Muscle layer of duodenum (tissue), 2 donors: ENCODE measurements around the gene DIO1.

Experiments
- H3K27ac ChIP-seq: one replicate; pipeline ENCODE4 v1.7.0; 2013; ENCODE audit warnings: mild to moderate bottlenecking, low read length
- H3K27me3 ChIP-seq: one replicate; pipeline ENCODE4 v1.7.0; 2013; ENCODE audit warnings: low read depth, mild to moderate bottlenecking, control low read depth, low read length
- H3K36me3 ChIP-seq, 2 donors: one replicate each; pipeline ENCODE4 v1.7.0; 2013; ENCODE audit warnings: low read length in 2 of 2, control low read depth in 1 of 2, mild to moderate bottlenecking in 1 of 2; ENCODE audit not compliant: insufficient read depth in 2 of 2, control insufficient read depth in 1 of 2
- H3K4me1 ChIP-seq, 2 donors: one replicate each; pipeline ENCODE4 v1.7.0; 2013; ENCODE audit warnings: low read length in 2 of 2, mild to moderate bottlenecking in 2 of 2, control low read depth in 1 of 2, moderate library complexity in 1 of 2; ENCODE audit not compliant: insufficient read depth in 2 of 2, control insufficient read depth in 1 of 2
- H3K4me3 ChIP-seq, 2 donors: one replicate each; pipeline ENCODE4 v1.7.0; 2013; ENCODE audit warnings: low read length in 2 of 2, low read depth in 1 of 2, mild to moderate bottlenecking in 1 of 2
- H3K9me3 ChIP-seq, 2 donors: one replicate each; pipeline ENCODE4 v1.7.0; 2013; ENCODE audit warnings: low read length in 2 of 2, control low read depth in 1 of 2, mild to moderate bottlenecking in 1 of 2; ENCODE audit not compliant: control insufficient read depth in 1 of 2
- donor health status: healthy.

The DIO1 gene

DNA sequence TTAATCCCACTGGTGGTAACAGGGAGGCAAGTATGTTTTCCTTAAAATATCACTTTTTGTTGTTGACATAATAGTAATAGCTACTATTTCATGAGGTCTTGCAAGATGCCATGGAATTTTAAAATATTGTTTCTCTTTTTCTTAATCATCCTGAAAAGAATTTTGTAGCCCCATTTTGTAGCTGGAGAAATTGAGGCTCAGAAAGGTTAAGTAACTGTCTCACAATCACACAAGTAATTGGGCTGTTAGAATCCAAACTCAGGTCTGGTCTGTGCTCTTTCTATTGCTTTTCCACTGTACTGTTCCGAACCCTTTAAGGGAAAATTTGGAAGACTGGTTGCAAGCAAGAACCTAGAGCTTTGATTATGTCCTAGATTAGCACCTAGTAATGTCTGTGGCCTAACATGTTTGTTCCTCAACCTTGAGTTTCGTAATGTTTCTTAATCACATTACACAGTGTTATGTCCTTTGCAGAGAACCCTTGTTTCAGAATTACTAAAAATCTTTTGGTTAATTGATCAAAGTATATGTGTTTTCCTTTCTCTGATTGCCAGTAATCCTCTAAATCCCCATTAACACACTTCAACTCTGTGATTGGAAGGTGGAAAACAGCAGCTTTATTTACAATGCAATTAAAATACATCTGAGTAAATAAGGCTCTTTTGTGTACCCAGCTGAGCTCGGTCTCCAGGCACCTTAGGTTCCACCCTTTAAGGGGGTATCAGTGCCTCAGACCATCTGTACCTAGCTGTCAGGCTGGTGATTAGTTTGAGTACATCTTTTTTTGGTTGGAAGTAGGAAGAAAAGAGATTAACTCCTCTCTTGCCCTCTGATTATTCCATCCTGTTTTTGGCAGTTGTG, 62.6 kb downstream of the DIO1 start:
- peaks cover 20 to 32% of the 10 kb centered on the region in 2 donors for H3K36me3 ChIP-seq
- no peak overlapping the region for H3K27ac ChIP-seq
- peaks cover 0 to 16% of the 10 kb centered on the region in 2 donors for H3K4me1 ChIP-seq

DNA sequence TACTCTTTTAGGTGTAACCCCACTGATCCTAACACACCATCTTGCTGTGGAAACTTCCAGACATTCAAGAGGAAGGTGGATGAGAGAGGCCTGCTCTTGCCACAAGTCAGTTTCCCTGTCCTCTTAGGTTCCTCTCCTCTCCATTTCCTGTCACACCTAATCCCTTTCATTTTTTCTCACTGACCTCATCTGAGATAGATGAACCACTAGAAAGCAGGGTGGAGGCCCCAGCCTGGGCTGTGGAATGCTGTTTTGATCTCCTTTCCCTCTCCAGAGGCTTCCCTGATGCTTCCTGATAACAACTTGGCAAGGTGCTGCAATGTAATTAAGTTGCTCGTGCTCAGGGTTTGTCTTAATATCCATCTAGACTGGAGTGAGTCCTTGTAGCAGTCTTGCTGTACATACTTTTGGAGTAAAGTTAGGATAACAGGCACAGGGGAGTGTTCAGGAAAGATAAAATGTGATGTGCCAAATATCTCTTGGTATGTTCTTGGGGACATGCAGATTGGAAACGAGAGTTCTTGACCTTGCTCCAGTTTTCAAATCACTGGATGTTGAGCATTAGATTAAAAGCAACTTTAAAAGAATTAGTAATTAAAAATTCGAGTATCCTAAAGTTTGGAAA, 63.3 kb downstream of the DIO1 start:
- H3K9me3 ChIP-seq: no peaks in the 10 kb centered on the region
- no peak overlapping the region for H3K4me3 ChIP-seq
- H3K27ac ChIP-seq: no peak overlapping the region
- peaks cover 0 to 16% of the 10 kb centered on the region in 2 donors for H3K4me1 ChIP-seq
- H3K27me3 ChIP-seq: no peaks in the 10 kb centered on the region
- peaks cover 18 to 32% of the 10 kb centered on the region in 2 donors for H3K36me3 ChIP-seq

More for the DNA sequence above, 62.6 kb downstream of the DIO1 start:
- Histone ChIP-seq H3K4me3 (no peak overlapping the region), H3K27me3 (no peaks in the 10 kb centered on the region), H3K9me3 (no peaks in the 10 kb centered on the region)

DNA sequence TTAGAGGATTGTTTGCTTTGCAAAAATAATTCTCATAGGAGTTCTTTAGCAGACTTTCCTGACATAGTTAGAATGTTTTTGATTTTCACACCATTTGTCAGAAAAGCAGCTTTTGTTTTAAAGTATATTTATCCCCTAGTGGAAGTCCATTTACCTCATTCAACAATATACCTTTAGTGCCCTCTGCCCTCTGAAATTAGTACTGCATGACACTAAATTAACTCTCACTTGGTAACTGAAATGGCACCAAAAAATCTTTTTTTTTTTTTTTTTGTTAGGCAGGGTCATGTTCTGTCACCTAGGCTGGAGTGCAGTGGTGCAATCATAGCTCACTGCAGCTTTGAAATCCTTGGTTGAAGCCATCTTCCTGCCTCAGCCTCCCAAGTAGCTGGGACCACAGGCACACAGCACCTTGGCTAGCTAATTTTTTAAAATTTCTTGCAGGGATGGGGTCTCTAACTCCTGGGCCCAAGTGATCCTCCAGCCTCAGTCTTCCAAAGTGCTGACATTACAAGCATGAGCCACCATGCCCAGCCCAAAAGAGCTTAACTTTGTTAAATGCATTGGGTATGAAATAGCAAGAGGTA, 65.8 kb downstream of the DIO1 start:
- Histone ChIP-seq H3K27ac (no peak overlapping the region), H3K27me3 (no peaks in the 10 kb centered on the region), H3K4me3 (no peak overlapping the region), H3K9me3 (no peaks in the 10 kb centered on the region), H3K4me1 (peaks cover 0 to 11% of the 10 kb centered on the region in 2 donors), H3K36me3 (peaks cover 30 to 40% of the 10 kb centered on the region in 2 donors)
